Lower lobe of right lung (tissue), 2 donors: ENCODE data around the gene FGR. TPM values are rescaled to one million over a fixed set of nuclear protein-coding genes. Genes with fewer than 3 reads are reported as not detected.

Experiments
- ATAC-seq, 2 donors: fragments of 200-7000 bp; cut with Tn5 transposase; one replicate each; pipeline ENCODE4 v1.9.1; 2020 to 2022; ENCODE audit warnings: mild to moderate bottlenecking in 2 of 2, moderate library complexity in 2 of 2
- DNase-seq: peaks from one replicate; pipeline ENCODE4 v3.0.0-alpha.2; 2020
- H3K27ac ChIP-seq: fragments of 200-600 bp; one replicate; pipeline ENCODE4 v1.8.0; 2022
- H3K27me3 ChIP-seq: fragments of 200-600 bp; one replicate; pipeline ENCODE4 v1.8.0; 2022; ENCODE audit warnings: low read depth
- H3K36me3 ChIP-seq: fragments of 200-600 bp; one replicate; pipeline ENCODE4 v1.8.0; 2022; ENCODE audit warnings: mild to moderate bottlenecking
- H3K4me1 ChIP-seq: fragments of 200-600 bp; one replicate; pipeline ENCODE4 v1.8.0; 2022
- H3K4me3 ChIP-seq: fragments of 200-600 bp; one replicate; pipeline ENCODE4 v1.8.0; 2022; ENCODE audit warnings: mild to moderate bottlenecking
- H3K9me3 ChIP-seq: fragments of 200-600 bp; one replicate; pipeline ENCODE4 v1.8.0; 2022
- CTCF ChIP-seq: fragments of 200-600 bp; IDR thresholded peaks from one replicate; pipeline ENCODE4 v1.8.0; 2022; ENCODE audit warnings: antibody characterized with exemption, mild to moderate bottlenecking
- intact Hi-C: fragments of 100-400 bp; cut with DNase I; formaldehyde crosslinking; loops from one replicate; pipeline ENCODE4 v1.11.0; 2022
- total RNA-seq: library from RNA; stranded (reverse); fragmentation: NEBNext Ultra II Directional; extraction: Animal tissue kit (Norgen Biotek cat#: 25700); gene quantifications from one replicate; pipeline ENCODE4 v1.2.1, GENCODE V29; 2021
- donor health status: DM: no; HTN: yes; CAD: no; lungs with severe emphysema.

FGR gene
- total RNA-seq, 1 donor from 2014 or later, result 193 TPM

GRCh38 chr1:27603681-27604578 is 31.1 kb downstream of the FGR start, which contains the start of gene AHDC1:
AHDC1 (minus strand) TSS chr1:27604144; CDS start chr1:27552115, 52,029 bp downstream.
- Histone ChIP-seq H3K4me3 (peak within 1 kb of the TSS; percentile 89), H3K4me1 (peaks cover 52% of the 10 kb centered on the region), H3K36me3 (no peaks in the 10 kb centered on the region), H3K9me3 (no peaks in the 10 kb centered on the region), H3K27me3 (no peaks in the 10 kb centered on the region), H3K27ac (peak within 1 kb of the TSS; percentile 81)
- ATAC-seq, result peak; percentile 85 to 90
- intact Hi-C loops, result no loop called here
- peak; percentile 95 for DNase-seq
- no peak for TF ChIP-seq CTCF

- H3K4me3 ChIP-seq, result peak overlapping the region; percentile 89
- H3K27ac ChIP-seq, result peak overlapping the region; percentile 81
- no peak for TF ChIP-seq CTCF
- ATAC-seq, result peak; percentile 1 to 20
- DNase-seq, result peak; percentile 65
- no peaks in the 10 kb centered on the region for H3K27me3 ChIP-seq
- intact Hi-C loops, result no loop called here
- peaks cover 58% of the 10 kb centered on the region for H3K4me1 ChIP-seq
- H3K36me3 ChIP-seq, result no peaks in the 10 kb centered on the region
- H3K9me3 ChIP-seq, result no peaks in the 10 kb centered on the region
These were observed 31.7 kb downstream of the FGR start for GRCh38 chr1:27603309-27603680.

- no peaks in the 10 kb centered on the region for H3K27me3 ChIP-seq
- intact Hi-C loops, result no loop called here
- peak; percentile 51 for ATAC-seq
These were observed 32.3 kb downstream of the FGR start for GRCh38 chr1:27602462-27603308.

GRCh38 chr1:27601771-27602461 is 33.1 kb downstream of the FGR start:
- peak; percentile 12 to 17 for ATAC-seq
- TF ChIP-seq CTCF, result no peak

More at GRCh38 chr1:27602462-27603308, 32.3 kb downstream of the FGR start:
- H3K4me3 ChIP-seq, result peak overlapping the region; percentile 89
- H3K4me1 ChIP-seq, result peaks cover 64% of the 10 kb centered on the region
- peak overlapping the region; percentile 81 for H3K27ac ChIP-seq
- H3K9me3 ChIP-seq, result no peaks in the 10 kb centered on the region
- no peaks in the 10 kb centered on the region for H3K36me3 ChIP-seq
- peak; percentile 69 for DNase-seq
- no peak for TF ChIP-seq CTCF

GRCh38 chr1:27601321-27601770 is 33.6 kb downstream of the FGR start:
- DNase-seq (no peak), ATAC-seq (no peak)
- intact Hi-C loops, result no loop called here
- Histone ChIP-seq H3K27me3 (no peaks in the 10 kb centered on the region), H3K4me3 (peak overlapping the region; percentile 89), H3K27ac (peak overlapping the region; percentile 81), H3K4me1 (peaks cover 66% of the 10 kb centered on the region), H3K9me3 (no peaks in the 10 kb centered on the region), H3K36me3 (no peaks in the 10 kb centered on the region)
- no peak for TF ChIP-seq CTCF

More at GRCh38 chr1:27601771-27602461, 33.1 kb downstream of the FGR start:
- no peaks in the 10 kb centered on the region for H3K27me3 ChIP-seq
- H3K36me3 ChIP-seq, result no peaks in the 10 kb centered on the region
- H3K9me3 ChIP-seq, result no peaks in the 10 kb centered on the region
- intact Hi-C loops, result no loop called here
- H3K4me1 ChIP-seq, result peaks cover 69% of the 10 kb centered on the region
- peak; percentile 57 for DNase-seq
- H3K27ac ChIP-seq, result peak overlapping the region; percentile 81
- H3K4me3 ChIP-seq, result peak overlapping the region; percentile 89
